Muscle of arm (tissue), 12 donors: ENCODE data around the gene OXNAD1. TPM values are rescaled to one million over a fixed set of nuclear protein-coding genes. Genes with fewer than 3 reads are reported as not detected.

ENCODE experiments used
- DNase-seq: peaks from one replicate; pipeline ENCODE4 v3.0.0-alpha.2; 2013
- polyA plus RNA-seq, 12 donors: library from polyadenylated mRNA; unstranded; fragments of 120-200 nt; gene quantifications; one replicate each; pipeline ENCODE4 v1.2.1, GENCODE V29; 2013; ENCODE audit not compliant: insufficient read length in 12 of 12

OXNAD1 gene
- polyA plus RNA-seq, 12 donors: 8.2 to 19.6 (median 10.2) TPM; not detected in 1

- no peak for DNase-seq
These were observed 61.8 kb downstream of the OXNAD1 start for GRCh38 chr3:16326724-16327349.

GRCh38 chr3:16328124-16328523 is 63.1 kb downstream of the OXNAD1 start:
- DNase-seq: no peak

- DNase-seq: no peak
These were observed 64.2 kb downstream of the OXNAD1 start for GRCh38 chr3:16329036-16329825.

- DNase-seq: no peak
These were observed 64.8 kb downstream of the OXNAD1 start for GRCh38 chr3:16329826-16330129.

- DNase-seq: no peak
These were observed 65.3 kb downstream of the OXNAD1 start for GRCh38 chr3:16330351-16330750.

- no peak for DNase-seq
These were observed 66.4 kb downstream of the OXNAD1 start for GRCh38 chr3:16331319-16331883.

GRCh38 chr3:16332904-16333426 is 68.0 kb downstream of the OXNAD1 start:
- DNase-seq: no peak

- DNase-seq: no peak
These were observed 69.9 kb downstream of the OXNAD1 start for GRCh38 chr3:16334909-16335308.

GRCh38 chr3:16335333-16335732 is 70.3 kb downstream of the OXNAD1 start:
- DNase-seq: no peak

GRCh38 chr3:16335772-16336645 is 71.0 kb downstream of the OXNAD1 start:
- no peak for DNase-seq

- DNase-seq: no peak
These were observed 71.8 kb downstream of the OXNAD1 start for GRCh38 chr3:16336825-16337224.

GRCh38 chr3:16337856-16338540 is 73.0 kb downstream of the OXNAD1 start:
- no peak for DNase-seq

GRCh38 chr3:16338999-16339398 is 74.0 kb downstream of the OXNAD1 start:
- DNase-seq: no peak

- DNase-seq: no peak
These were observed 78.1 kb downstream of the OXNAD1 start for GRCh38 chr3:16343101-16343500.

GRCh38 chr3:16346413-16347081 is 81.5 kb downstream of the OXNAD1 start:
- DNase-seq: no peak

GRCh38 chr3:16347548-16347947 is 82.5 kb downstream of the OXNAD1 start:
- DNase-seq: no peak

GRCh38 chr3:16349986-16350596 is 85.1 kb downstream of the OXNAD1 start:
- DNase-seq: no peak

GRCh38 chr3:16350597-16351318 is 85.7 kb downstream of the OXNAD1 start:
- DNase-seq: no peak

- DNase-seq: no peak
These were observed 87.4 kb downstream of the OXNAD1 start for GRCh38 chr3:16352428-16352827.

- no peak for DNase-seq
These were observed 89.3 kb downstream of the OXNAD1 start for GRCh38 chr3:16354291-16354690.
